Heart left ventricle (tissue), 16 donors: ENCODE measurements around the gene PPP1R2C. TPM values are rescaled to one million over a fixed set of nuclear protein-coding genes. Genes with fewer than 3 reads are reported as not detected.

ENCODE experiments used
- ATAC-seq, 4 donors: fragments of 200-7000 bp; cut with Tn5 transposase; one replicate each; pipeline ENCODE4 v1.9.1; 2020 to 2022; ENCODE audit warnings: moderate library complexity in 4 of 4, mild to moderate bottlenecking in 3 of 4, moderate number of reproducible peaks in 1 of 4
- DNase-seq, 5 donors: peaks; one replicate each; pipeline ENCODE4 v3.0.0-alpha.2; 2020
- H3K27ac ChIP-seq, 12 donors: fragments of 200-600 bp; sonication (generic) in 4 of 12; one replicate each; pipeline versions ENCODE4 v1.5.0 to v1.8.0; 2016 to 2022; ENCODE audit warnings: mild to moderate bottlenecking in 2 of 12
- H3K27me3 ChIP-seq, 9 donors: fragments of 200-600 bp; sonication (generic) in 2 of 9; one replicate each; pipeline versions ENCODE4 v1.5.1 to v1.8.0; 2016 to 2022; ENCODE audit warnings: mild to moderate bottlenecking in 3 of 9
- H3K36me3 ChIP-seq, 9 donors: fragments of 200-600 bp; sonication (generic) in 2 of 9; one replicate each; pipeline versions ENCODE4 v1.5.0 to v1.8.0; 2018 to 2022; ENCODE audit warnings: mild to moderate bottlenecking in 2 of 9
- H3K4me1 ChIP-seq, 12 donors: fragments of 200-600 bp; sonication (generic) in 4 of 12; one replicate each; pipeline versions ENCODE4 v1.5.0 to v1.8.0; 2016 to 2022; ENCODE audit warnings: mild to moderate bottlenecking in 3 of 12
- H3K4me3 ChIP-seq, 12 donors: fragments of 200-600 bp; sonication (generic) in 4 of 12; one replicate each; pipeline versions ENCODE4 v1.5.0 to v1.8.0; 2017 to 2022; ENCODE audit warnings: mild to moderate bottlenecking in 9 of 12, moderate library complexity in 4 of 12
- H3K9me3 ChIP-seq, 12 donors: fragments of 200-600 bp; sonication (generic) in 4 of 12; one replicate each; pipeline versions ENCODE4 v1.5.0 to v1.8.0; 2016 to 2022; ENCODE audit warnings: mild to moderate bottlenecking in 1 of 12
- CTCF ChIP-seq, 12 donors: fragments of 200-600 bp; sonication (generic) in 4 of 12; IDR thresholded peaks; one replicate each; pipeline versions ENCODE4 v1.5.0 to v1.8.0; 2018 to 2022; ENCODE audit warnings: antibody characterized with exemption in 12 of 12, mild to moderate bottlenecking in 5 of 12
- POLR2A ChIP-seq, 2 donors: fragments of 450-650 bp; IDR thresholded peaks; one replicate each; pipeline ENCODE4 v1.6.1; 2017; ENCODE audit warnings: antibody characterized with exemption in 2 of 2, mild to moderate bottlenecking in 2 of 2, moderate library complexity in 2 of 2
- WGBS, 4 donors: extraction: QIAGEN DNeasy Blood & Tissue Kit in 2 of 4; methylation state at CpG; one replicate each; pipeline versions ENCODE4 v1.1.5 to v1.1.7; 2013 to 2018; 5-methylcytosine and 5-hydroxymethylcytosine counted together
- intact Hi-C, 10 donors: fragments of 100-400 bp; cut with DNase I; formaldehyde crosslinking; loops; one replicate each; pipeline versions ENCODE4 v1.11.1 to v1.14.2; 2022
- polyA plus RNA-seq, 2 donors: library from polyadenylated mRNA; stranded (reverse); fragments of 200-250 nt; gene quantifications; one replicate each; pipeline ENCODE4 v1.2.3, GENCODE V29; 2013
- total RNA-seq, 9 donors: library from RNA; depleted of rRNA in 2 of 9; stranded (reverse); fragments of >200 nt in 2 of 9; fragmentation: NEBNext Ultra II Directional in 3 of 9; extraction: Animal tissue kit (Norgen Biotek cat#: 25700) in 3 of 9; gene quantifications; one replicate each; pipeline versions ENCODE4 v1.1.0 to v1.2.4, GENCODE V29; 2016 to 2023
- donor health status: ischemic (EF 13 %, LVEDD 7.1; RV severe dilation, severe dysfunction).
- donor health status: healthy with polysubstance abuse.
- donor health status: DM: no; HTN: yes; CAD: no.
- donor health status: DM: no; HTN: no; CAD: no.
- donor health status: ischemic (EF 25% LVEDD 6.9; RV normal size, moderate dysfunction).
- donor health status: ischemic (EF 25% LVEDD 5.7; RV mildly dilated, moderate dysfunction).
- donor health status: healthy.
- donor health status: DM: yes; HTN: yes; CAD: no.
- donor health status: ischemic (EF 35%, LVEDD 5.7; RV mildly dilated, moderate dysfunction).
- donor health status: nonischemic (EF 11% LVEDD 7.7; RV severe dilation, severe dysfunction).
- donor health status: DM: yes; HTN: yes; CAD: no.
- donor health status: PGD.
- donor health status: ischemic (EF 29% LVEDD 5.4; RV normal size, mild dysfunction).
- donor health status: nonischemic (EF 23%, LVEDD 6.1; RV moderate dilation, normal function).

The PPP1R2C gene
- total and polyA plus RNA-seq, 11 donors, result not detected

GRCh38 chrX:42751573-42751972 lies 26.4 kb downstream of the PPP1R2C start:
- Histone ChIP-seq H3K4me1 (peaks cover 0 to 20% (median 0%) of the 10 kb centered on the region in 12 donors), H3K27ac (no peak overlapping the region), H3K4me3 (no peak overlapping the region), H3K36me3 (no peaks in the 10 kb centered on the region), H3K9me3 (no peaks in the 10 kb centered on the region), H3K27me3 (peaks cover 0 to 4% (median 0%) of the 10 kb centered on the region in 9 donors)
- no peak for DNase-seq
- WGBS, 4 donors, result 74 to 99% (median 86%) methylated on average over 3 of the region's 3 CpGs
- intact Hi-C loops, result no loop called here
- TF ChIP-seq POLR2A (IDR thresholded peaks at IDR 0.05) (no peak), CTCF (IDR thresholded peaks at IDR 0.05) (no peak)
- ATAC-seq, result no peak

- TF ChIP-seq CTCF (IDR thresholded peaks at IDR 0.05) (no peak), POLR2A (IDR thresholded peaks at IDR 0.05) (no peak)
- DNase-seq (no peak), ATAC-seq (no peak)
- Histone ChIP-seq H3K4me1 (peaks cover 0 to 10% (median 0%) of the 10 kb centered on the region in 12 donors), H3K27ac (no peak overlapping the region), H3K9me3 (no peaks in the 10 kb centered on the region), H3K4me3 (no peak overlapping the region), H3K36me3 (no peaks in the 10 kb centered on the region), H3K27me3 (peaks cover 0 to 5% (median 0%) of the 10 kb centered on the region in 9 donors)
- WGBS, 4 donors, result 63 to 73% (median 68%) methylated on average over 5 of the region's 5 CpGs
- intact Hi-C loops, result no loop called here
Observed at GRCh38 chrX:42748067-42748850, 29.7 kb downstream of the PPP1R2C start.

- Histone ChIP-seq H3K9me3 (no peaks in the 10 kb centered on the region), H3K36me3 (no peaks in the 10 kb centered on the region), H3K4me3 (no peak overlapping the region), H3K27ac (no peak overlapping the region), H3K27me3 (peaks cover 0 to 5% (median 0%) of the 10 kb centered on the region in 9 donors), H3K4me1 (peaks cover 0 to 10% (median 0%) of the 10 kb centered on the region in 12 donors)
- no peak for DNase-seq
- intact Hi-C loops, result no loop called here
- peak in 3 of 4 donors; percentile 11 to 82 (median 42) for ATAC-seq
- TF ChIP-seq POLR2A (IDR thresholded peaks at IDR 0.05), result no peak
- no peak for TF ChIP-seq CTCF (IDR thresholded peaks at IDR 0.05)
- WGBS, 4 donors, result 30 to 75% (median 48%) methylated on average over 2 of the region's 2 CpGs
Observed at GRCh38 chrX:42746606-42747005, 31.4 kb downstream of the PPP1R2C start.

GRCh38 chrX:42740456-42740855 lies 37.5 kb downstream of the PPP1R2C start:
- H3K27me3 ChIP-seq, result peaks cover 0 to 5% (median 0%) of the 10 kb centered on the region in 9 donors
- peaks cover 0 to 16% (median 0%) of the 10 kb centered on the region in 12 donors for H3K4me1 ChIP-seq

More at GRCh38 chrX:42740456-42740855, 37.5 kb downstream of the PPP1R2C start:
- no peak overlapping the region for H3K27ac ChIP-seq
- no peak for TF ChIP-seq CTCF (IDR thresholded peaks at IDR 0.05)
- TF ChIP-seq POLR2A (IDR thresholded peaks at IDR 0.05), result no peak
- H3K4me3 ChIP-seq, result no peak overlapping the region
- WGBS, 4 donors, result 56 to 97% (median 78%) methylated on average over 1 of the region's 1 CpG
- no peaks in the 10 kb centered on the region for H3K36me3 ChIP-seq
- no peaks in the 10 kb centered on the region for H3K9me3 ChIP-seq
- intact Hi-C loops, result no loop called here
- ATAC-seq (no peak), DNase-seq (no peak)
